ENCODE results near the gene CAMK2N1.
"Not testable (repeated sequence)": the region's sequence is repeated elsewhere in the genome, so short reads cannot be mapped to it uniquely, and the experiment has no call there.

The CAMK2N1 gene

GRCh38 chr1:20485527-20486456 lies at the start of gene CAMK2N1:
Gene CAMK2N1 (minus strand): TSS chr1:20486210. CDS start chr1:20485379, 831 bp downstream.
- DNase-seq = no peak

GRCh38 chr1:20534659-20535417 lies 48.8 kb upstream of the CAMK2N1 start:
- DNase-seq = no peak

DNA sequence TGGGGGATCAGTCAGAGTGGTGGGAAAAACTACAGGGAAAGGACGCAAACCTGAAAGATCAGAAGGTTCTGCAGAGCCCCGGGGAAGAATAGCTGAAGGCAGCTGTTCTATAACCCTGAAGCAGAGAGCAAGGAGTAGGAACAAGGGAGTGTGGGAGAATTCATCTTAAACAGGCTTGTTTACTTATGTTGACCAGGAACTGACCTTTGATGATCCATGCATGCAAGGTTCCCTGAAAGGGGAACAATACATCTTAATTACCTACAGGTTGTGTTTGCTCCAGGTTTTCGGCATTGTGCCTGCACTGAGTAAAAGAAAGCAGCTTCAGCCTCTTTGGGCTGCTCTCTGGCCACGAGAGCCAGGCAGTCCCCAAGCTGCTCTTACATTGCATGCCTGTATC lies 47.6 kb upstream of the CAMK2N1 start:
- no peak for DNase-seq

DNA sequence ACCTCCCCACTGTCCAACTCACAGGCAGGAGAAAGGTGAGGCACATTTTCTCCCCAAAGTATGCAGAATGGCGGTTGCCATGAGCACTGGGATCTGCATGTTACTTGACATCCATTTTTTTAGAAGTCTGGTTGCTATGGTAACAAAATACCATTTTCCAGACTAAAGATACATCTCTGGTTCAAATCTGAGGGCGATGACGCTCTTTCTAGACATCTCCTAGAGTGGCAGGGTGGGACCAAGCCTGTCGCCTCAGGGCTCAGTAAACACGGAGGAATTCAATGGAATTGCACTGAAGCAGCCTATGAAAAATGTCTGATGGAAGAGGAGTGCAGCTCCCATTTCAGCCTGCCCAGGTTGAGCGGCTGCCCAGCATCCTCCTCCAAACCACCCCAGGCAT lies 44.9 kb upstream of the CAMK2N1 start:
- DNase-seq = no peak

- DNase-seq = no peak
Measured at GRCh38 chr1:20530306-20530705, 44.3 kb upstream of the CAMK2N1 start.

DNA sequence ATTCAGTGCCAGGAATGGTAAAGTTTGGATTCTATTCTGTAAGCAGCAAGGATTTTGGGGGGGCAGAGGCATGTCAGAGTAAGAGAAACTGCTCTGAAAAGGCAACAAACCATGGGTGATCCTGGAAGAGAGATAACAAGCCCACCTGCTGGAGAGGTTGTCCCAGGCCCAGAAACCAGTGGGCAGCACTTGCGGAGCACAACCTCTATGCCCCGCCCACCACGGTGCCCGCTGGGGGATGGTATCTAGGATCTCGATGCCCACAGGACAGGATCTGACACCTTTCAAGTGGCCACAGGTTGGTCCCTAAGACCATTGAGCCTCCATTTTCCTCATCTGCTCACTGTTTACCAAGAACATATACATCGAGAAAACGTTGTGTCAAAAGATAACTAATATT lies 42.2 kb upstream of the CAMK2N1 start:
- DNase-seq = no peak

DNA sequence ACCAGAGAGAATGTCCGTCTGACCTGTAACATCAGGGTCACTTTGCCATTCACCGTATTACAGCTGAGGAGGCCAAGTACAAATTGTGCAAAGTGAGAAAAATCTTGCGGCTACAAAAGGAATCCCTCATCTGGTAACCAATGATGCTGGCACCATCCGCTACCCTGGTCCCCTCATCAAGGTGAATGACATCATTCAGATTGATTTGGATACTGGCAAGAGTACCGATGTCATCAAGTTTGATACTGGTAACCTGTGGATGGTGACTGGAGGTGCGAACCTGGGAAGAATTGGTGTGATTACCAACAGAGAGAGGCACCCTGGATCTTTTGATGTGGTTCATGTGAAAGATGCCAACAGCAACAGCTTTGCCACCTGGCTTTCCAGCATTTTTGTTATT lies 40.3 kb upstream of the CAMK2N1 start:
- no peak for DNase-seq

GRCh38 chr1:20521960-20522861 lies 36.2 kb upstream of the CAMK2N1 start:
- peak; percentile 23 for DNase-seq

DNA sequence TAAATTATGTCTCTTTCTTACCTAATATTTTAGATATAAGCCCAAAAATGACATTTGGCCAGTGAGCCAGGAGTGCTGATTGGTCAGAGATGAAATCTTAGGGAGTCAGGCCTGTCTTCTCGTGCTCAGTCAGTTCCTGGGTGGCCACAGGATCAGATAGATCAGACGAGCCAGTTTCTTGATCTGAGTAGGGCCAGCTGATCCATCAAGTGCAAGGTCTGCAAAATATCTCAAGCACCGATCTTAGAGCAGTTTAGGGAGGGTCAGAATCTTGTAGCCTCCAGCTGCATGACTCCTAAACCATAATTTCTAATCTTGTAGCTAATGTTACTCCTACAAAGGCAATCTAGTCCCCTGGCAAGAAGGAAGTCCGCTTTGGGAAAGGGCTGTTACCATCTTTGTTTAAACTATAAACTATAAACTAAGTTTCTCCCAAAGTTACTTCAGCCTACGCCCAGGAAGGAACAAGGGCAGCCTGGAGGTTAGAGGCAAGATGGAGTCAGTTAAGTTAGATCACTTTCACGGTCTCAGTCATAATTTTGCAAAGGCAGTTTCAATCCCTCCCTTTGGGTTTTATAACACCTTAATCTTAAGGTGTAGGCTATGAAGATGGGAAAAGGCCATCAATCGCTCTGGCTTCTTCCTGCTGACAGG lies 33.7 kb upstream of the CAMK2N1 start:
- not testable (repeated sequence) for DNase-seq

DNA sequence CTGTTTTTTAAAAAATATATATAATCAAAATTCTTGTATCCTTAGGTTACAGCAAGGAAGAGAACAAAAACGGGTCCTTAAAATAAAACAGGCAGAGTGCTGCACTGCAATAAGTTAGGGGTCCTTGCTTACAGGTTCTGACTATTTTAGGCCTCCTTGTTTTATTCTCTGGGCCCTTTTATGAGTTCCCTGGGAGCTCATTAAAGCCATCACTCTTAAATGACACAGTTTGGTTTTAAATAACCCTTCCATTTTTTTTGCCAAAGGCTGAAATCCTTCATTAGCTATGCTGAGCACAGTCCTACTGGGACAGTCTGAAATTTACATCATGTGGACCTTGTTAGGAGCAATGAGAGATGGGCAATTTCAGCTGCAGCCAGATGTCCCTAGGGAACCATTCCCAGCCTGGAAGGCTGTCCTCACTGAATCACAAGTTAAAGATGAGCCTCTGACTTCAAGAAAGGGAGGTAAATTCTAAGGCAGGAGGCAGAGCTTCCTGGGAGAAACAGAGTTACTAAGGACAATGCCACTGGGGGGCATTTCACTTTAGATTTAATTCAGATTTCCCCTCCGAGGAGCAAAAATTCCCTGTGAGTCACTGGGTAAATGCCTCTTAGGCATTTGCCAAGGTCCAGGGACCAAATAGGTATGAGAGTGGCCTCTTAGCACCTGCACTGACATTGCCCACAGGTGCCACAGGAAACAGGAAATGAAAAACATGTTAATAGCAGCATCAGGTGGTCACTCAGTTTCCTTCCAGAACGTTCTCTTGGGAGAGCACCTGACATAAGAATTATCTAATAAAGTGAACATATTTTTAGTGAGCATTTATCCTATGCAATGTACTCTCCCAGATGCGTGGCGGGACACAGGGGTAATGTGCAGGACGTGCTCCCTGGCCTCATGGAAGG lies 25.8 kb upstream of the CAMK2N1 start:
- no peak for DNase-seq

DNA sequence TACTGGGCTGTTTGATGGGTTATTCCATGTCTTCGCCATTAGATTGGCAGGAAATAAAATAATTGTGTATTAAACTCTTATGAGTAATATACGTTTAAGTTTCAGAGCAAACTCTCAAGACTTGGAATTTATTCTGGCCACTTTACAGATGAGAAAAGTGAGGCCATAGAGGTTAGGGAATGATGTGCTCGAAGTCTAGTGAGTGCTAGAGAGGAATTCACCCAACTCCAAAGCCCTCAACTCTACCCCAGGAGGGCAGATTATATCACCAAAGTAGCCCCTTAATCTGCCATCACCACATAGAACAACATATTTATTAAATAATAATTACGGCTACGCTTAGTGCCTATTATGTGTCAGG lies 22.4 kb upstream of the CAMK2N1 start:
- DNase-seq = no peak

- peak; percentile 13 for DNase-seq
Measured at GRCh38 chr1:20507564-20508410, 21.8 kb upstream of the CAMK2N1 start, which contains the start of gene MUL1. Gene MUL1 (minus strand): TSS chr1:20508151. CDS start chr1:20508024, 127 bp downstream.

- no peak for DNase-seq
Measured at GRCh38 chr1:20507248-20507563, 21.2 kb upstream of the CAMK2N1 start.

DNA sequence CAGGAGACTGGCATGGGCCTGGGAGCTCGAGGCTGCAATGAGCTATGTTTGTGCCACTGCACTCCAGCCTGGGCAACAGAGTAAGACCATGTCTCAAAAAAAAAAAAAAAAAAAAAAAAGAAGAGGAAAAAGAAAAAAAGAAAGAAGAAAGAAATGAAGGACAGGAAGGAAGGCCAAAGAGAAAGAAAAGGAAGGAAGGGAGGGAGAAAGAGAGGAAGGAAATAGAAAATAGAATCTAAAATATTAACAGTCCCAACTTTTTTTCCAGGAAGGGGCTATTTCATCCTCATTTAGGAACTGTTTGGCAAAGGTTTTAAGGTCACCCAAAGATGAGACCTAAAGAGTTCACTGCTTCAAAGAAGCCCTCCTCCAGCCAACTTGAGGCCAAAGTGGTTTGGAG lies 19.5 kb upstream of the CAMK2N1 start:
- no peak for DNase-seq

DNA sequence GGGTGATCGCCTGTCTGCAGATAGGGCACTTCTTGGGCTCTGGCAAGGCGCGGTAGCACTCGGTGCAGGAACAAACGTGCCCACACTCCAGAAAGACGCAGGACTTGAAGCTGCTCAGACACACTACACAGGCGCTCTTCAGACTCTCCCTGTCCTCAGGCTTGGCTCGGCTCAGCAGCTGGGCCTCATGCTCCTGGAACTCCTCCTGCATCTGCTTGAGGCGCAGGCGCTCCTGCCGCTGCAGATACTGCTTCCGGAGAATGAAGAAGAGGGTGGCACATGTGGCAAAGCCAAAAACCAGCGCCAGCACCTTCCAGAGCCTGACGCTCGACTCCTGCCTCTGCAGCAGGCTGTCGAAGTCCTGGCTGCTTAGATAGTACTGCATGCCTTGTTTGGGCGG lies 14.7 kb upstream of the CAMK2N1 start:
- DNase-seq = no peak

GRCh38 chr1:20499718-20500117 lies 13.7 kb upstream of the CAMK2N1 start:
- DNase-seq = no peak

- DNase-seq = no peak
Measured at GRCh38 chr1:20499105-20499504, 13.1 kb upstream of the CAMK2N1 start.

GRCh38 chr1:20498116-20498515 lies 12.1 kb upstream of the CAMK2N1 start:
- no peak for DNase-seq

DNA sequence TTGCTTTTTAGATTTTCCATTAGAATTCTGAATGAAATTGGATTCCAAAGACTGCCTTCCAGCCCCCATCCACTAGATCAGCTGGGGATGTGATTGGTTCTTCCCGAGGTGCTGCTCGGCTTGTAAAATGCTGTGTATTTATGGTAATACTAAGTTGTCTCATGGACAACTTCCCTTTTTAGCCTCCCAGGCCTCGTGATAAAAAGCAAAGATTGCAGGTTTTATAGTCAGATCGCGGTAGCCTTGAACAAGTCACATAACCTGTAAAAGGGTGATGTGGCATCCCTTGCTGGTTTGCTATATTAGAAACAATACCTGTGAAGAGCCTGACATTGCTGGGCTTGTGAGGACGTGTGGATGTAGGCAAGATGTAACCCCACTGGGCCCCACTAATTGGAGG lies 11.5 kb upstream of the CAMK2N1 start:
- DNase-seq = no peak

GRCh38 chr1:20496725-20497383 lies 10.8 kb upstream of the CAMK2N1 start:
- DNase-seq = not testable (repeated sequence)

Measured in NCI-H2029 treated with DMSO at 0.1 percent for 48 hours (cell line).